HG03439 (cell line): ENCODE data around the gene CTNNBL1.

Source experiments
- ATAC-seq: cut with Tn5 transposase; IDR thresholded peaks from one replicate; pipeline ENCODE4 v1.9.1; 2021; ENCODE audit warnings: mild to moderate bottlenecking, moderate library complexity; ENCODE audit not compliant: unreplicated experiment

Gene CTNNBL1

DNA sequence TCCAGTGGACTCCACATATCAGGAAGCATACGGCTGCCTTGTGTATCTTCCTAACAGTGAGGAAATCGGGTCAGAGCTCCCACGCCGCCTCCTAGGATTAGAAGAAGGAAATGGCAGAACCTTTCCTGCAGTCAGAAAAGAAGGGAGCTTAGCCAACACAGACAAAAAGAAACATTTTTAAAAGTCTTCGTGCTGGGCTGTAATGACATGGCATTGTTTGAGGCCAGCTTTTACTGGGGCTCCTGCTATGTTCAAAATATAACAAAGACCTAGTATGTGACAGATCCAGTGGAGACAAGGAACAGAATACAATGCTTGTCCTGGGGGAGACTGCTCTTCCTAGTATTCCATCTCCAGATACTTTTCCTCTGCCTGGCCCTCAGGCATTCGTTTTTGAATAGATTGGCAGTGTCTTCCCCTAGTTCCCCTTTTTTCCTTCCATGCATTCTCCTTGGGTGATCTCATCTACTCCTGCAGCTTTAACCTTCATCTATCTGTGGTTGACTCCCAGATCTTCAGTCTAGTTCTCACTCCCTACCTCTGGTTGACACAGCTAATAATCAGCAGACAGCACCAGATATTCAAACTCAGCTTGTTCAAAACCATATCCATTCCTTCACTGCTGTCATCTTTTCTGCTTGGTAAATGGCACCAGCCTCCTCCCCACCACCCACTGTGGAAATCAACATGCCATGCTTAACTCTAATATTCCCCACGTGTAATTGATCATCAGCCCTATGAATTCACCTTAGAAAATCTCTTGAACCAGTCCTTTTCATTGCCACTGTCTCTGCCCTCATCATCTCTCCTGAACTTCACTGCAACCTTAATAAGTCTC is 114.6 kb downstream of the CTNNBL1 start:
- ATAC-seq: no peak

DNA sequence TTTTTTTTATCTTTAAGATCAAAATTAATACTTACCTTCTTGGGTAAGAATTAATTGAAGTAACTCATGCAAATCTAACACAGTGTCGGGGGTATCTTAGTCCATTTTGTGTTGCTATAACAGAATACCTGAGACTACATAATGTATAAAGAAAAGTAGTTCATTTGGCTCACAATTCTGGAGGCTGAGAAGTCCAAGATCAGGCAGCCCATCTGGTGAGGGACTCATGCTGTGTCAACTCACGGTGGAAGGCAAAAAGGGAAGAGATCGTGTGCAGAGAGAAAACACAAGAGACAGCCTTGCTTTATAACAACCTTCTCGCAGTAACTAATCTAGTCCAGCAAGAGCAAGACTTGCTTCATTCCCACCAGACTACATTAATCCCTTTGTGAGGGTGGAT is 116.2 kb downstream of the CTNNBL1 start:
- ATAC-seq: no peak

DNA sequence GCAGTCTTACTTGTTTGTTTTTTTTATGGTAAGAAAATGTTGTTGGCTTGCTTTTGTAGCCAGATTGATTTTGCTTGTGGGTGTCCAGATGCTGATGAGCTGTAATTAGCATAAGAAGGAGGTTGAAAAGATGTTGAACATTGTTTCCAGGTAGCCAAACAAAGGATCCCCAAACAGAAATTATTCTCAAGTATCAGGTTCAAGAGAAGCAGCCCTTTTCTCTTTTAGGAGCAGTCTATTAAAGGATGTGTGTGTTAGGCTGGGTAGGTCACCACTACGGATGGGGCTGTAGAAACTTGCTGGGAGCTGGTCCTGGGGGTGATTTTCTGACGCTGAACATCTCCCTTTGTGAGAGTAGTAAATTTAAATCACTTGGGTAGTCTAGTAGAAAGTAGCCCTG is 122.2 kb downstream of the CTNNBL1 start:
- no peak for ATAC-seq

DNA sequence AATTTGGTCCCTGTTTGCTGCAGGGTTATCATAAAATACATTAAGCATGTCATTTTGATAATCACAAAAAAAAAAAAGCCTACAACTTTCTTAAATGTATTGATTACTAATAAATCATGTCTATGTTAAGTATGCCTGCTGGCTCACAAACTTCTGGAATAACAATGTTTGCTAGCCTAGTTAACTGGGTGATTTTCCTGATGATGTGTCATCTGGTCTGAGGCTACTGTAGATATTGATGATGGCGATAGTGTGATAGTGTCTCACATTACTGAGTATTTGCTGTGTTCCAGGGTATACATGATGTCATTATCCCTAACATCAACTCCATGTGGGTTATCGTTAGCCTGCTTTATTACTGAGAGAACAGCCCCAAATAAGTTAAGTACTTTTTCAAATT is 122.9 kb downstream of the CTNNBL1 start:
- ATAC-seq: no peak

DNA sequence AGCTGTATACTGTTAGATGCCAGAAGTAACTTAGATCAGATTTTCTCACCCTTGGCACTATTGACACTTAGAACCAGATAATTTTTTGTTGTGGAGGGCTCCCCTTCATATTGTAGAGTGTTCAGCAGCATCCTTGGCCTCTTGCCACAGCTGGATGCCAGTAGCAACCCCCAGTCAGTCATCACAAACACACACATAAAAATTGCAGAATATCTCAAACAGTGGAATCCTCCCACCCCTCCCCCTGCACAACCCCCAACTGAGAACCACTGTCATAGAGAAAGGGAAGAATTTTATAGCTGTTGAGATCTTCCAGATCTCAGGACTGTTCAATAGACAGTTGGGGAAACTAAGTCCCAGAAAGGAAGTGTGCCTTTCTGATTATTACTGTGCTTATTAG is 127.9 kb downstream of the CTNNBL1 start:
- no peak for ATAC-seq

DNA sequence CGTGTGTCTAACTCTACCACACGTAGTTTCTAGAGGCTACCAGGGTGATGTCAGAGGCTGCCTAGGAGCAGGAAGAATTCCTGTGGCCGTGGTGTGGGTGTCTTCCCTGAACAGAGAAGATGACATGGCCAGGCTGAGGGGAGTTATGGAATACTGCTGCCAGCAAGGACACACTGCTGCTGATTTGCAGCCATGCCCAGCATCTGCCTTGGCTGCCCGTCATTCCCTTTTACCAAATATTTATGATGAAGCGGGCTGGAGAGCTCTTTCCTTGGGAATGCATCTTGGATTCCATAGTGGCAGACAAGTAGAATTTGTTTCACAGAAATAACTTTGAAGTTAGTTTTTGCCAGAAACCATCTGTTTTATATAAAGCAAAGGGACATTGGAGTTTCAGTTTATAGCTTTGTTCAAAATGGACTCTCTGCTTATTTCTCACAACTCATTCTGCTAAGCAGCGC is 128.3 kb downstream of the CTNNBL1 start:
- ATAC-seq: no peak

DNA sequence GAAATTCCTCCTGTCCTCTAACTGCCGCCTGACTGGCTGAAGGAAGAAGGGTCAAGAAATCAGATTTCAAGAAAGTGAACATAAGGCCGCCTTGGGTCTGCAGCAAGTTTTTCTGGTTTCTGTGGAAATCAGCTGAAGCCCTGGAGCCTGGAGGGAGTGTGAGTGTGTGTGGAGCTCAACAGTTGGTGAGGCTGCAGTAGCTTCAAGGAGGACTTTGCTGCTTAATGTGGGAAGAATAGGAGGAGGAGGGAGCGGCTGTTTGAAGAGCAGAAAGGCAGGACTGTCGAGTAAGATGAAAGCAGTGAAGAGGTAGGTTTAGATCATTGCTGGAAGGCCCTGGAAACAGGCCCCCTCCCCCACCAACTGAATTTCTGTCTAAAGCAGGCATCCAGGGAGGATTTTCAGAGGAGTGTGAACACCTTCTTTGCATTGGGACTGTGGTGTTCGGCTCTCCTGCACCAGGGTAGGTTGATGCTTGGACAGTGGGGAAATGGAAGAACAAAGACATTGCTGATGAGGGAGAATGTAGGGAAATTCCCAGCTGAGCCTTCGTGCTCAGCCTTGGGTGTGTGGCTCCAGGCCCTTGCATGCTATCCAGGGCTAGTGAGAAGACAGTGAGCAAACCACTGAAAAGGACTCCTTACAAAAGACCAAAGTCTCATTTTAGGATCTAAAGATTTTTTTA is 129.6 kb downstream of the CTNNBL1 start:
- ATAC-seq: no peak

DNA sequence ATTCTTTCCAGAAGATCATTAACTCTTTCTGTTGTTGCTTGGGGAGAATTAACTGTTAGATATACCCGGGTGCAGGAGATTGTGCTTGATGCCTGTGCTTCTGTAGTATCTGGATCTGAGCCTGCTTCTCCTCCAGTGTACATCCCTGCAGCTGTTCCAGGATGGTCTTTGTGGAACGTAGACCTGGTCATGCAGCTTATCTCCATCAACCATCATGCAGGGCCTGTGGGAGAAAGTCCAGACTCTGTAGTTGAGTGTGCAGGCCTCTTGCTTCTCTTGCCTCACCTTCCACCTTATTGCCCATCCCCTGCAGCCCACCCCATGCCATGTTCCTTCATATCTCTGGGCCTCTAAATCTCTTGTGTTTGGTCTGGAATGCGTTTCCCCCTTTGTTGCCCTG is 133.8 kb downstream of the CTNNBL1 start:
- no peak for ATAC-seq

DNA sequence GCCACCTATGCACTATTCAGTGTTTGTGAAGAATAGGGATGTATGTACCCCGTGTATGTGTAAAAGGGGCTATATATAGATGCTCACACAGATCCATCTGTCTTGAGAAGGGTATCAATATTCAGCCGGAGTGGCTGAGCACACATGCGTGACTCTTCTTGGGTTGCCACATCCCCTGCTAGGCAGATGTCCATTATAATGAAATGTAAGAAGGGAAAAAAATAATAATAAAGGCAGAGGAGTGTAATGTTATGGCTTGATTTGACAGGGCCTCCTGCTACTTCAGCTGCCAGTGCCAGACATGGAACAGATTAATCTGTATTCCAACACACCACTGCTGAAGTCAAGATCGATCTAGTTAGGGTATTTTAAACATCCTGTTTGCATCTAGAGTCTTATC is 134.9 kb downstream of the CTNNBL1 start:
- no peak for ATAC-seq

DNA sequence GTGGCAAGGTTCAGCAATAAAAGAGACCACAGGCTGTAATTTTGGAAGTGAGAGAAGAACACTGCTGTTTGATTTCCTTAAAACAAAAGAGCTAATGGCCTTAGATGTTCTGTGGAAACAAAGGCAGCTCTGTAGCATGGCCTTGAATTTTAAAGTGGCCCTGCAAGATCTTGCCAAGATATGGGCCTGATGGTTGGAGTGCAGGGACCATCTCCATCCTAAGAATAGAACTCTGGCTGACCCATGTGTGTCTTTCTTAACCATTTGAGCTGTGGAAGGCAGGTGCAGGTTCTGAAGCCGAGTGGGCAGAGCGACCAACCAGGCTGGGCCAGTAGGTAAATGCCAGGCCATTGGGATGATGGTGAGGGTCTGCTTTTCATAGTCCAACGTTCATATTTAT is 135.3 kb downstream of the CTNNBL1 start:
- no peak for ATAC-seq

DNA sequence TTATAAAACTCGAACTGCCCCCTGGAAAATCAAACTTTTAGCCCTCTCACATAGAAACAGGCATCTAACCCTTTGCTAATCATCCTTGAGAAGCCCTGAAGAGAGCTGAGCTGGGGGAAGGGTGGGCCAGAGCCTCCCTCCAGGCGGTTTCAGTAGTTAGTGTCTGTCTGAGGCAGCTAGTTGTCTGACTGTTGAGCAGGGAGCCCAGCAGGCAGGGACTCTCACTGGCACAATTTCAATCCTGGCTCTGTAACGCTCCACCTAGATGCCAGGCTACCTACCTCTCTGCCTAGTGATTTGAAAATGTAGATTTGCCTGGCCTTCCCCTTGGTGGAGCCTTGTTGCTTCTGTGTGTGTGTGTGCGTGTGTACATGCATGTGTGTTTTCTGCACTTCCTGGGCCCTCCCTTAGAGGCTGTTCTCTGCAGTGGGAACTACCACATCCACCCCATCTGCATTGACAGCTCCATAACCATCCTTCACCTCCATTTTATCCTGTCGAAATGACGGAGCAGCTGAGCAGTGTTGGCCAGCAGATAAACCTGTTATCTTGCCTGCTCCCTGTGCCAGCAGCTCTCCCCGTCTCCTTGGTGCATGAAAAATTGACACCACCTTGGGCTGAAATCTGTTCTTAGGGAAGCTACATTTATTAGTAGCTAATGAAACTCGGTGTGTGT is 139.5 kb downstream of the CTNNBL1 start:
- no peak for ATAC-seq

DNA sequence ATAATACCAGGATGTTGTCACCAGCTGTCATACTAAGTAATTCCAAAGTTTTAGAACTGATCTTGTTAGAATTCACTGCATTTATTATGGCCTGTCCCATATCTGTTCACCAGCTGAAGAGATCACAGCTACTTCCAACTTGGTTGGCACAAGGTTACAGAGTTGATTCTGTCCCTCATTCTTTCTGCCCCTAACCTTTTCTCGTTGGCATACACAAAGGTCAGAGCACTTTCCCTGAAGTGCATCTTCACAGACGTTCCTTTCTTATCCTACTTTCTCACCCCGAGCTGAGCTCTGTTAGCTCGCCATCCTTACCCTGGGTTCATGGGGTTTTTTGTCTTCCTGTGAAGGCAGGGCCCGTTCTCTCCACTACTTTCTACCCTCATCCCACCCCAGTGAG is 143.1 kb downstream of the CTNNBL1 start:
- ATAC-seq: no peak

DNA sequence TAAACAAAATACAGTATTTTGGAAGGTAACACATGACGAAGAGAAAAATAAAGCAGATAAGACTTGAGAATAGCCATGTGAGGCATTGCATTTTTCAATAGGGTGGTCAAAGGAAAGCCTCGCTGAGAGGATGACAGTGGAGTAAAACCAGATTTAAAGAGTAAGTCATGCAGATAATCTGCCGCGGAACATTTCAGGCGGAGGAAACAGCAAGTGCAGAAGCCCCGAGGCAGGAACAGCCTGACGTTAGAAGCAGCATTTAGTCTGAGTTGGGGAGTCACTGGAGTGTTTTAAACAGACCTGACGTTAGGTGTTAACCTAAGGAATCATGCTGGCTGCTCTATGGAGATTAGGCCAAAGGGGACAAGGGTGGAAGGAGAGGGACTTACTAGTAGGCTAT is 144.1 kb downstream of the CTNNBL1 start:
- ATAC-seq: no peak

DNA sequence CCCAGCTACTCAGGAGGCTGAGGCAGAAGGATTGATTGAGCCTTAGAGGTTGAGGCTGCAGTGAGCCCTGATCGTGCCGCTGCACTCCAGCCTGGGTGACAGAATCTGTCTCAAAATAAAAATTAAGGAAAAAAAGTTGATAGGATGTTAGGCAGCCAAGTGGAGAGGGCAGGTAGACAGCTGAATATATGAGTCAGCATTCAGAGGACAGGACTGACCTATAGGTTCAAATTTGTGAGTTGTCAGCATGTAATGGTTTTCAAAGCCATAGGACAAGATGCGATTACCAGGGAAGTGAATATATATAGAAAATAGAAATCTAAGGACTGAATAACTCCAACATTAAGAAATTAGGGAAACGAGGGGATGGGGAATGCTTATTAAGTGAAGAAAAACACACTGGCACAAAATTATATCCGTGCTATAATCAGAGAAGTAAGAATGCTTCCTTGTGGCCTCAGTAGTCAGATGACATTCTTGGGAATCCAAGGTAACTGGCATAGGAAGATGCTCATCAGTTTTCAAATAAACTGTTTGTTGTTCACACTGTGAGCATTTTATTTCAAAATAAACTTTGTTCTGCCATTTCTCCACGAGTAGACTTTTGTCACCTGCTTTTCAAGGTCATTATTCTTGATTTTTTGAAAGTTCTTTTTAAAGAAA is 145.1 kb downstream of the CTNNBL1 start:
- no peak for ATAC-seq

DNA sequence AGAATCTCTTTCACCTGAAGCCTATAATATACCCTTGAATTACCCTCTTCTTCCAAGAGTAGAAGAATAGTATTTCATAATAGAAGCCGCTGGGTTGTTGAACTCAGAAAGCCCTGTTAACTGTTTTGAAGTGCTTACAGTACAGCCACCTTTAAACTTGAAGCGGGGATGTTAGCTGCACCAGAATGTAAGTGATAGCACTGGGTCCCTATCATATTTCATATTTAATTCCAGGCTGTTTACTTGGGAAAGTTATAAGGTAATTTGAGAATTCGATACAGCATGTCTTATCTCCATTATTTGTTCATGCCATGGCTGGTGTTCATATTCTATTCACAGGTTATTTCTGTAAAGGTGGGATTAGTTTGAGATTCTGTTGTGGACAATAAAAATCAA is 145.6 kb downstream of the CTNNBL1 start:
- no peak for ATAC-seq

DNA sequence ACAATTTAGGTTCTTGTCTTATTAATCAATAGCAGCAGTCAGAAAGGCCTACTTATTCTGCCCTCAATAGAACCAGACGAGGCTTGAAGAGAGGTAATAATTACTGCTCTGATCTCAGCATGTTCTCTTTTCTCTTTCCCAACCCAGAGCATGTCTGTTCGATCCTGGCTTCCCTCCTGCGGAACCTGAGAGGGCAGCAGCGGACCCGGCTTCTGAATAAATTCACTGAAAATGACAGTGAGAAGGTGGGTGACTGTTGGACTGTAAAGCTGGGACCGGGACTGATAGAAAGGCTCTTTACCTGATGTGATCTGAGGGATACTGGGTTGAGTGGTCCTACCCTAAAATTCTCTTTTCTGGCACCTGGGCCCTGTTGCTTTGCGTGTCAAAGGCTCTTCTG is 146.1 kb downstream of the CTNNBL1 start:
- no peak for ATAC-seq

DNA sequence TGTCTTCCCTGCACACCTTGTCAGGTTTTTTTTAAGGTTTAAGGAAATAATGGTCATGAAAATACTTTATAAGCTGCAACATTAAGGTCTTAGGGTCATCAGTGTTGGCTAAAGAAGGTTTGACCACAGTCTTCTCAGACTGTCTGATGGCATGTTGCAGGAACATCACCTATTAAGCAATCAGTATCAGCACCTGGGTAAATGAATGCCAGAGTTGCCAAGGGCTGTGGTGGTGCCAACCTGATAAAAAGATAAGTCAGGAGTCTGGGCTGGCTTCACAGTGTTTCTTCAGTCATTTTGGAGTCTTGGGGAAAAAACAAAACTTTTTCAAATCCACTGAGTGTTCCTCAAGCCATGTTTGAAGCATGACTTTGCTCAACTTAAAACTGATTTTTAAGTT is 147.6 kb downstream of the CTNNBL1 start:
- ATAC-seq: no peak

DNA sequence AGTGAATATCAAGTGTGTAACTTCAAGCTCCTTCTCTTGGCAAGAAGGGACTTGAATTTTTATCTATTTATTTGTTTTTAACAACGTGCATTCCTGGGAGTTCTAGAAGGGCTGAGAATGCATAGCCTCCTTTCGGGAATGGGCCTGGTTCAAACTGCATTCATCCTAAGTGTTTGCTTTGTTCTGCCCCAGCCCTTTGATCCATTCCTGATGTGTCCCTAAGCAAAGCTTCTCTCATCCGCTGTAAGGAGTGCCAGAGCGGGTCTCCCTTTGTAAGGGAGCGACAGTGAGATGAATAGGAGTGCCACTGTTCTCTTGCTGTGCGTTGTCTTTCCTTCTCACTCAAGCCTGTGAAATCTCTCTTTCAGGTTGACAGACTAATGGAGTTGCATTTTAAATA is 148.1 kb downstream of the CTNNBL1 start:
- ATAC-seq: no peak

DNA sequence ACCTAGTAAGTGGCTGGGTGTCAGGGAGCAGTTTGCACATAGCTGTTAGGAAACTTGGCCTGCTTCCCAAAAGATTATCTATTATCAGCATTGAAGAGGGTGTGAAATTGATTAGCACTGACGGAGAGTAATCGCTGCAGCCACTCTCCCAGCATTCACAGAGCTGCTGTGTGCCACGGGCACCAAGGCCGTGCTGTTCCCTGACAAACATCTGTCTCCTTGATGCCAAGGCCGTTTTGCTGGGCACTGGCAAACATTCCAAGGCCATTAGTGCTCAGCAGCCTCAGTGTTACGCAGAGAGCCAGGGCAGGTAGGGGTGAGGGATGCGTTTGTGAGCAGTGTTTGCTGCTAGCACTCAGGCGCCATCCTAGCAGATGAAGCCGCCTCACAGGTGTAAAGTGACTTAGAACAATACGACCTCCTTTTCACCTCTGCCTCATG is 151.4 kb downstream of the CTNNBL1 start:
- ATAC-seq: no peak

DNA sequence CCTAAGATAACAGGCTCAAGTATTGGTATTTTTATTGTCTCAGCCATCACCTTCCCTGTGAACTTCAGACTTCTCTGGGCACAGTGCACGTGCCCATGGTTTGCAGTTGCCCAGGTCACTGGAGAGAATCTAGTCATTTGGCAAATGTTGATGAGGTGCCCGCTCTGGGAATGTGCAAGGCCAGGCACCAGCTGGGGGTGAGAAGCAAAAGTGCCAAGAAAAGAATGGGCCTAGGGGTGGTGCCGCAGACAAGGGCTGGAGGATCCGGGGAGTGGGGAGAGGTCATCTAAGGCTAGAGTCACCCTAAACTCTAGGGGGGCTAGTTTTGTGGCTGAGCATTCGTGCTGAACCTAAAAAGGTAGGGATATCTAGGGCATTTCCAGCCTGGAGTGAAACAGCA is 152.0 kb downstream of the CTNNBL1 start:
- no peak for ATAC-seq

DNA sequence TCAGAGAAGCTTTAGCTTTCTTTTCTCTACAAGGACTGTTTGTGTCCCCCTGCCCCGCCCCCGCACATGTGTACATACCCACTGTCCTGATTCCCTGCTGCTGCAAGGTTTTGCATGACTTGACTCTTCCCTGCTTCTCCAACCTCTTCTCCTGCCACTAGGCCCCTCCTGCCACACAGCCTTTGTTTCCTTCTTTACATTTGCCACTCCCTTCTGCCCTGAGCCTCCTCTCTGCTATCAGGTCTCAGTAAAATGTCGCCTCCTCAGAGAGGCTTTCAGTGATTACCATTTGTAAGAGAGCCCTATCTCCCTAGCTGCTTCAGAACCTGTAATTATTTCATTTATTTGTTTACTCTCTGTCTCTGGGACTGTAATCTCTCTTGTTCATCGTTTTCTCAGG is 152.7 kb downstream of the CTNNBL1 start:
- no peak for ATAC-seq
